K562 (cell line): ENCODE results near the gene PARD3B. TPM values are rescaled to one million over a fixed set of nuclear protein-coding genes. Genes with fewer than 3 reads are reported as not detected.

Experiments used
- IFI16 ChIP-seq: fragments of 250-450 bp; sonication (Bioruptor Pico); IDR thresholded peaks from 2 replicates; pipeline ENCODE4 v2.1.2; 2022; ENCODE audit warnings: mild to moderate bottlenecking, inconsistent platforms
- TBP ChIP-seq: optimal IDR thresholded peaks from 2 replicates; pipeline ENCODE3; 2011; ENCODE audit warnings: low read depth, low read length, improper control_type of control experiment
- ZNF124 ChIP-seq: sonication (generic); formaldehyde crosslinking; IDR thresholded peaks from 2 replicates; pipeline ENCODE4 v1.8.1; 2022; ENCODE audit warnings: missing genetic modification reagents
- ZNF174 ChIP-seq: fragments of 250-450 bp; sonication (Bioruptor Pico); IDR thresholded peaks from 2 replicates; pipeline ENCODE4 v1.4.0; 2020; ENCODE audit warnings: mild to moderate bottlenecking
- ZSCAN32 ChIP-seq: fragments of 450-650 bp; formaldehyde crosslinking; IDR thresholded peaks from 2 replicates; pipeline ENCODE4 v1.4.0; 2020; ENCODE audit warnings: mild to moderate bottlenecking, moderate library complexity
- polyA plus RNA-seq, 8 experiments: library from polyadenylated mRNA; depleted of rRNA in 4 of 8; stranded (reverse) in 5 of 8; unstranded in 3 of 8; fragments of >200 nt; fragmentation: Nextera tagmentation in 2 of 8; fragmentation: Illumina TruSeq in 1 of 8; extraction: Ambion mirVana in 2 of 8; extraction: Trizol in 1 of 8; gene quantifications; 2 replicates each; pipeline versions ENCODE4 v1.2.1 to v1.2.3, GENCODE V29; 2011 to 2014; ENCODE audit warnings: inconsistent platforms in 1 of 8, missing spikeins in 1 of 8
- total RNA-seq, 7 experiments: library from RNA; depleted of rRNA in 6 of 7; stranded (reverse); fragments of >200 nt in 6 of 7; fragmentation: Illumina TruSeq in 2 of 7; extraction: Trizol in 2 of 7; gene quantifications; 2 replicates each; pipeline versions ENCODE4 v1.2.1 to v1.2.3, GENCODE V29; 2011 to 2021; ENCODE audit warnings: low replicate concordance in 1 of 7
- TF ChIP-seq, protein P1 (sequence below): fragments of 450-650 bp; formaldehyde crosslinking; IDR thresholded peaks from 2 replicates; pipeline ENCODE4 v1.4.0; 2020; ENCODE audit warnings: mild to moderate bottlenecking, moderate library complexity
- TF ChIP-seq, protein P2 (sequence below), 2 experiments: fragments of 450-650 bp; conservative IDR thresholded peaks; 2 replicates each; pipeline ENCODE4 v1.6.1; 2017; ENCODE audit warnings: mild to moderate bottlenecking in 2 of 2, moderate library complexity in 2 of 2
- TF ChIP-seq, protein P3 (sequence below): IDR thresholded peaks from 2 replicates; pipeline ENCODE4 v1.6.1; 2014; ENCODE audit warnings: antibody characterized with exemption

PARD3B gene
- total and polyA plus RNA-seq, 9 of the 15 experiments (the other 6 are each of a cell fraction or from before 2014, with no cell fraction given) = 0.15 to 3.0 (median 1.1) TPM

DNA sequence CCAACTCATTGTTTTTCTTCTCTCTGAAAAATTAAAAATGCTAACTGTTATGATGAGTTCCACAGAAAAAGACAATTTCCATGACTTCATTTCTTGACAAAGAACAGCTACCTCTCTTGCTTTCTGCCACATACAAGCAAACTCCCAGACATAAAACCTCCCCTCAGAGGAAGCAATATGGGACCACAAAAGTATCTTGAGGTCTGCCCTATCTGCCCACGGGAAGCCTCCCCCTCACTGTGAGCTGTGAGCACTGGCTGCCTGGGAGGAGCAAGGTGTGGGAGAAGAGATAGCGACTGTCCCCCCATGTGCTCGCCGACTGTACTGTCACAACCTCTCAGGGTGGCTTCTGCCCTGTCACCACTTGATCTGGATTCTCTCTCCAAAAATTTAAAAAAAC is 1067.4 kb downstream of the PARD3B start (continued):
- TF ChIP-seq, protein P1, sequence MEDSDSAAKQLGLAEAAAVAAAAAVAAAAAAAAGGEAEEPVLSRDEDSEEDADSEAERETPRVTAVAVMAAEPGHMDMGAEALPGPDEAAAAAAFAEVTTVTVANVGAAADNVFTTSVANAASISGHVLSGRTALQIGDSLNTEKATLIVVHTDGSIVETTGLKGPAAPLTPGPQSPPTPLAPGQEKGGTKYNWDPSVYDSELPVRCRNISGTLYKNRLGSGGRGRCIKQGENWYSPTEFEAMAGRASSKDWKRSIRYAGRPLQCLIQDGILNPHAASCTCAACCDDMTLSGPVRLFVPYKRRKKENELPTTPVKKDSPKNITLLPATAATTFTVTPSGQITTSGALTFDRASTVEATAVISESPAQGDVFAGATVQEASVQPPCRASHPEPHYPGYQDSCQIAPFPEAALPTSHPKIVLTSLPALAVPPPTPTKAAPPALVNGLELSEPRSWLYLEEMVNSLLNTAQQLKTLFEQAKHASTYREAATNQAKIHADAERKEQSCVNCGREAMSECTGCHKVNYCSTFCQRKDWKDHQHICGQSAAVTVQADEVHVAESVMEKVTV (CRISPR knock-in tag) = no peak
- TF ChIP-seq, protein P2, sequence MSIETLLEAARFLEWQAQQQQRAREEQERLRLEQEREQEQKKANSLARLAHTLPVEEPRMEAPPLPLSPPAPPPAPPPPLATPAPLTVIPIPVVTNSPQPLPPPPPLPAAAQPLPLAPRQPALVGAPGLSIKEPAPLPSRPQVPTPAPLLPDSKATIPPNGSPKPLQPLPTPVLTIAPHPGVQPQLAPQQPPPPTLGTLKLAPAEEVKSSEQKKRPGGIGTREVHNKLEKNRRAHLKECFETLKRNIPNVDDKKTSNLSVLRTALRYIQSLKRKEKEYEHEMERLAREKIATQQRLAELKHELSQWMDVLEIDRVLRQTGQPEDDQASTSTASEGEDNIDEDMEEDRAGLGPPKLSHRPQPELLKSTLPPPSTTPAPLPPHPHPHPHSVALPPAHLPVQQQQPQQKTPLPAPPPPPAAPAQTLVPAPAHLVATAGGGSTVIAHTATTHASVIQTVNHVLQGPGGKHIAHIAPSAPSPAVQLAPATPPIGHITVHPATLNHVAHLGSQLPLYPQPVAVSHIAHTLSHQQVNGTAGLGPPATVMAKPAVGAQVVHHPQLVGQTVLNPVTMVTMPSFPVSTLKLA (conservative IDR thresholded peaks at IDR 0.05) = 0 out of 4 replicates have a peak, but pooled peaks of 1 of the 2 experiments have one; percentile 41
- TF ChIP-seq ZNF174 (CRISPR knock-in tag) (no peak), TBP (no peak), ZSCAN32 (no peak), IFI16 (no peak), ZNF124 (CRISPR knock-in tag) (no peak)
- TF ChIP-seq, protein P3, sequence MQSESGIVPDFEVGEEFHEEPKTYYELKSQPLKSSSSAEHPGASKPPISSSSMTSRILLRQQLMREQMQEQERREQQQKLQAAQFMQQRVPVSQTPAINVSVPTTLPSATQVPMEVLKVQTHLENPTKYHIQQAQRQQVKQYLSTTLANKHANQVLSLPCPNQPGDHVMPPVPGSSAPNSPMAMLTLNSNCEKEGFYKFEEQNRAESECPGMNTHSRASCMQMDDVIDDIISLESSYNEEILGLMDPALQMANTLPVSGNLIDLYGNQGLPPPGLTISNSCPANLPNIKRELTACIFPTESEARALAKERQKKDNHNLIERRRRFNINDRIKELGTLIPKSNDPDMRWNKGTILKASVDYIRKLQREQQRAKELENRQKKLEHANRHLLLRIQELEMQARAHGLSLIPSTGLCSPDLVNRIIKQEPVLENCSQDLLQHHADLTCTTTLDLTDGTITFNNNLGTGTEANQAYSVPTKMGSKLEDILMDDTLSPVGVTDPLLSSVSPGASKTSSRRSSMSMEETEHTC = no peak
